Astrocyte of the cerebellum (primary cell): Measurements from ENCODE around the gene FNDC3A.

Experiments
- DNase-seq: peaks from one replicate; pipeline ENCODE4 v3.0.0-alpha.2; 2011; ENCODE audit warnings: low read depth
- H3K4me3 ChIP-seq: 2 replicates; pipeline ENCODE4 v1.5.1; 2011; ENCODE audit warnings: mild to moderate bottlenecking, low read depth, low read length, moderate library complexity
- in situ Hi-C: cut with HindIII; loops from 2 replicates; pipeline ENCODE4 v1.10.0; 2017; ENCODE audit warnings: low sequenced_read_pairs
- TF ChIP-seq, protein P1 (sequence below): IDR thresholded peaks from 2 replicates; pipeline ENCODE4 v1.5.1; 2012; ENCODE audit warnings: low read length, low read depth, moderate library complexity, mild to moderate bottlenecking; ENCODE audit errors: missing control alignments

FNDC3A gene

DNA sequence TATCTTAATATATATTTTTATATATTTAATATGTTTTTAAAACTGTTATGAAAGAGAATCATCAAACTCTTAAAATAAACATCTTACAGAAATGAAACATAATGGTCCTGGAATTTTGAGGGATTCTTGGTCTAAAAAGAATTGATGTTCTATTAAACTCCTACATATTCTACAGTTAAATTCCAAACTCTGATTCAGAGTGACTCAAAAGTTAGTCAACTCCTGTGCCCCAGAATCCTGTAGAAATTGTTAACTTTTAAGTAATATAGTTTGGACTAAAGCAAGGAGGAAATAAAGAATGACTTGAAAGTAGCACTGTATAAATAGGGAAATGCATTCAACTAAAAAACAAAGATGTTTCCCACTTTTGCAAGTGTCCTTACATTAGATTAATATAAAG lies 47.7 kb downstream of the FNDC3A start:
- TF ChIP-seq, protein P1, sequence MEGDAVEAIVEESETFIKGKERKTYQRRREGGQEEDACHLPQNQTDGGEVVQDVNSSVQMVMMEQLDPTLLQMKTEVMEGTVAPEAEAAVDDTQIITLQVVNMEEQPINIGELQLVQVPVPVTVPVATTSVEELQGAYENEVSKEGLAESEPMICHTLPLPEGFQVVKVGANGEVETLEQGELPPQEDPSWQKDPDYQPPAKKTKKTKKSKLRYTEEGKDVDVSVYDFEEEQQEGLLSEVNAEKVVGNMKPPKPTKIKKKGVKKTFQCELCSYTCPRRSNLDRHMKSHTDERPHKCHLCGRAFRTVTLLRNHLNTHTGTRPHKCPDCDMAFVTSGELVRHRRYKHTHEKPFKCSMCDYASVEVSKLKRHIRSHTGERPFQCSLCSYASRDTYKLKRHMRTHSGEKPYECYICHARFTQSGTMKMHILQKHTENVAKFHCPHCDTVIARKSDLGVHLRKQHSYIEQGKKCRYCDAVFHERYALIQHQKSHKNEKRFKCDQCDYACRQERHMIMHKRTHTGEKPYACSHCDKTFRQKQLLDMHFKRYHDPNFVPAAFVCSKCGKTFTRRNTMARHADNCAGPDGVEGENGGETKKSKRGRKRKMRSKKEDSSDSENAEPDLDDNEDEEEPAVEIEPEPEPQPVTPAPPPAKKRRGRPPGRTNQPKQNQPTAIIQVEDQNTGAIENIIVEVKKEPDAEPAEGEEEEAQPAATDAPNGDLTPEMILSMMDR = no peak
- H3K4me3 ChIP-seq = no peak overlapping the region
- peak; percentile 5 for DNase-seq
- in situ Hi-C loops = loop anchor here (10.0 kb wide), 1 partner anchor 49 kb away; the partner anchor contains the start of gene FNDC3A

DNA sequence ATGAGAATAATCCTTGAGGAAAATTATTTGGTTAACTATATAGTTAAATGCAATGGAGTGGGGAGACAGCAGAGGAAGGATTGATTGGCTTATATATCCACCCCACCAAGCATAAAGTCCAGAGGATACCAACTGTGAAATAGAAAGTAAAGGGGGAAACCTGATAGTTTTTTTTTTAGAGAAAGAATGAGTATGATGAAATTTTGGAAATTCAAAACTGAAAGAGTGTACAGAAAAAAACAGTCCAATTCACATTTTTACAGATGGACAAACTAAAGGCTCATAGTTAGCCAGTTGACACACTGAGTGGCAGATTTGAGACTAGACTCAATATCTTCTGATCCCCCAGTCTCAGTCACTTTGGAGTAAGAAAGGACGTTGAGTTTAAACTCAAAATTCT lies 51.1 kb downstream of the FNDC3A start:
- H3K4me3 ChIP-seq = no peak overlapping the region
- TF ChIP-seq, protein P1 = no peak
- in situ Hi-C loops = loop anchor here (10.0 kb wide), 1 partner anchor 52 kb away; the partner anchor contains the start of gene FNDC3A
- DNase-seq = no peak

- TF ChIP-seq, protein P1 = no peak
- DNase-seq = no peak
- H3K4me3 ChIP-seq = no peak overlapping the region
- in situ Hi-C loops = loop anchor here (10.0 kb wide), 1 partner anchor 55 kb away; the partner anchor contains the start of gene FNDC3A
Measured at GRCh38 chr13:49029570-49029969, 53.9 kb downstream of the FNDC3A start.

DNA sequence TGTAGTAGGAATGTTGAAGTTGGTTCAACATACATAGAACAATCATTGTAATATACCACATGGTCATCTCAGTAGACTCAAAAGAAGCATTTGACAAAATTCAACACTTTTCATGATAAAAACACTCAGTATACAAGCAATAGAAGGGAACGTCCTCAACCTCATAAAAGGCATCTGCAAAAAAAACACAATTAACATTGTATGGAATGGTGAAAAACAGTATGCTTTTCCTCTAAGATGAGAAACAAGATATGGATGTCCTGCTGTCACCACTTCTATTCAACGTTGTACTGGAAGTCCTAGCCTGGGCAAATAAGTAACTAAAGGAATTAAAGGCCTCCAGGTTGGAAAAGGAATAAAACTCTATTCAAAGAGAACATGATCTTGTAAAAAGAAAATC lies 54.5 kb downstream of the FNDC3A start:
- in situ Hi-C loops = no loop called here
- no peak for DNase-seq
- TF ChIP-seq, protein P1 = no peak
- H3K4me3 ChIP-seq = no peak overlapping the region

- in situ Hi-C loops = no loop called here
- TF ChIP-seq, protein P1 = no peak
- H3K4me3 ChIP-seq = no peak overlapping the region
- no peak for DNase-seq
Measured at GRCh38 chr13:49040872-49041271, 65.2 kb downstream of the FNDC3A start.

GRCh38 chr13:49042476-49042875 lies 66.8 kb downstream of the FNDC3A start:
- peak; percentile 13 for DNase-seq
- in situ Hi-C loops = no loop called here

More at GRCh38 chr13:49042476-49042875, 66.8 kb downstream of the FNDC3A start:
- TF ChIP-seq, protein P1 = no peak
- no peak overlapping the region for H3K4me3 ChIP-seq
